Activated CD4-positive, alpha-beta memory T cell treated with anti-CD3 and anti-CD28 coated beads, Interleukin-2, amount 10 ng/mL, durations not matched to agents 7 days and 5 days (primary cell): ENCODE results near the gene MIGA2. TPM values are rescaled to one million over a fixed set of nuclear protein-coding genes. Genes with fewer than 3 reads are reported as not detected.
"Not testable (repeated sequence)": the region's sequence is repeated elsewhere in the genome, so short reads cannot be mapped to it uniquely, and the experiment has no call there.

Experiments used
- CTCF ChIA-PET: fragments of 350-600 bp; sonication (Branson Sonifier 250); formaldehyde crosslinking; loops from one replicate; lab custom pipeline; 2021; ENCODE audit warnings: antibody characterized with exemption, inconsistent platforms; lab: Charles Lee
- POLR2A ChIA-PET: fragments of 350-600 bp; sonication (Branson Sonifier 250); formaldehyde crosslinking; loops from one replicate; lab custom pipeline; 2021; ENCODE audit warnings: antibody characterized with exemption; lab: Charles Lee
- DNase-seq: peaks from one replicate; pipeline ENCODE4 v3.0.0-alpha.2; 2020
- H3K27ac Mint-ChIP-seq: one replicate; pipeline ENCODE4 v1.8.0; 2021; ENCODE audit warnings: mild to moderate bottlenecking, mixed read lengths
- H3K27me3 Mint-ChIP-seq: one replicate; pipeline ENCODE4 v1.8.0; 2021; ENCODE audit warnings: mixed read lengths
- H3K36me3 Mint-ChIP-seq: one replicate; pipeline ENCODE4 v1.8.0; 2021; ENCODE audit warnings: low read depth, mixed read lengths
- H3K4me1 Mint-ChIP-seq: one replicate; pipeline ENCODE4 v1.8.0; 2021; ENCODE audit warnings: mixed read lengths
- H3K4me3 Mint-ChIP-seq: one replicate; pipeline ENCODE4 v1.8.0; 2021; ENCODE audit warnings: mild to moderate bottlenecking, mixed read lengths
- H3K9me3 Mint-ChIP-seq: one replicate; pipeline ENCODE4 v1.8.0; 2021; ENCODE audit warnings: mixed read lengths
- total RNA-seq, 2 experiments: library from RNA; stranded (reverse); gene quantifications; one replicate each; pipeline ENCODE4 v1.2.3, GENCODE V29; 2021

MIGA2 gene
- total RNA-seq, 2 experiments from 2014 or later: 36.5 to 40.9 TPM

GRCh38 chr9:129030191-129030590 lies 6.2 kb upstream of the MIGA2 start:
- POLR2A ChIA-PET: no interaction called here
- H3K9me3 Mint-ChIP-seq: no peaks in the 10 kb centered on the region

GRCh38 chr9:129031514-129031913 lies 4.9 kb upstream of the MIGA2 start:
- Mint-ChIP-seq H3K27me3 (no peaks in the 10 kb centered on the region), H3K27ac (no peak overlapping the region), H3K9me3 (no peaks in the 10 kb centered on the region), H3K4me1 (peaks cover 22% of the 10 kb centered on the region), H3K4me3 (no peak overlapping the region), H3K36me3 (no peaks in the 10 kb centered on the region)
- ChIA-PET CTCF (no interaction called here), POLR2A (no interaction called here)
- no peak for DNase-seq

More at GRCh38 chr9:129030191-129030590, 6.2 kb upstream of the MIGA2 start:
- H3K27me3 Mint-ChIP-seq: no peaks in the 10 kb centered on the region
- H3K4me1 Mint-ChIP-seq: peaks cover 25% of the 10 kb centered on the region
- no peak for DNase-seq
- H3K27ac Mint-ChIP-seq: no peak overlapping the region
- CTCF ChIA-PET: no interaction called here
- H3K4me3 Mint-ChIP-seq: no peak overlapping the region
- no peaks in the 10 kb centered on the region for H3K36me3 Mint-ChIP-seq

- peaks cover 23% of the 10 kb centered on the region for H3K4me1 Mint-ChIP-seq
- H3K9me3 Mint-ChIP-seq: no peaks in the 10 kb centered on the region
- no peak overlapping the region for H3K4me3 Mint-ChIP-seq
- DNase-seq: no peak
- ChIA-PET CTCF (no interaction called here), POLR2A (interaction anchor here (1.2 kb wide), 1 partner anchor 481 kb away, joined by 3 read pairs; the partner anchor contains the start of gene SPTAN1)
- H3K27ac Mint-ChIP-seq: no peak overlapping the region
- no peaks in the 10 kb centered on the region for H3K27me3 Mint-ChIP-seq
- H3K36me3 Mint-ChIP-seq: no peaks in the 10 kb centered on the region
Measured at GRCh38 chr9:129032541-129033159, 3.8 kb upstream of the MIGA2 start.

- CTCF ChIA-PET: no interaction called here
- H3K4me3 Mint-ChIP-seq: no peak overlapping the region
- peaks cover 28% of the 10 kb centered on the region for H3K4me1 Mint-ChIP-seq
- H3K36me3 Mint-ChIP-seq: no peaks in the 10 kb centered on the region
- no peak overlapping the region for H3K27ac Mint-ChIP-seq
- H3K27me3 Mint-ChIP-seq: no peaks in the 10 kb centered on the region
- DNase-seq: no peak
- no peaks in the 10 kb centered on the region for H3K9me3 Mint-ChIP-seq
- POLR2A ChIA-PET: interaction anchor here (1.2 kb wide), 1 partner anchor 481 kb away, joined by 3 read pairs; the partner anchor contains the start of gene SPTAN1
Measured at GRCh38 chr9:129033216-129033615, 3.2 kb upstream of the MIGA2 start.

GRCh38 chr9:129035838-129036237 lies 588 bp upstream of the MIGA2 start:
- H3K9me3 Mint-ChIP-seq, H3K27me3 Mint-ChIP-seq, DNase-seq, H3K36me3 Mint-ChIP-seq: not testable (repeated sequence)
- peaks cover 27% of the 10 kb centered on the region for H3K4me1 Mint-ChIP-seq
- ChIA-PET POLR2A (interaction anchor here (0.9 to 1.5 kb wide), 3 partner anchors 8 to 75 kb away, joined by 3 to 5 read pairs (median 4); partner anchors contain the start of genes PTPA and SH3GLB2), CTCF (interaction anchor here (0.5 to 1.8 kb wide), 6 partner anchors 8 to 749 kb away, joined by 3 to 7 read pairs (median 4); partner anchors contain the start of genes DOLPP1, ENDOG and SH3GLB2)
- H3K4me3 Mint-ChIP-seq: peak overlapping the region; percentile 92
- H3K27ac Mint-ChIP-seq: peak overlapping the region; percentile 56

- no peak for DNase-seq
- ChIA-PET POLR2A (interaction anchor here (0.6 to 1.5 kb wide), 5 partner anchors 9 to 74 kb away, joined by 3 to 5 read pairs (median 4); partner anchors contain the start of genes PTPA and SH3GLB2), CTCF (interaction anchor here (0.7 to 1.8 kb wide), 5 partner anchors 9 to 219 kb away, joined by 3 to 7 read pairs (median 5); partner anchors contain the start of genes DOLPP1, ENDOG and SH3GLB2)
- H3K36me3 Mint-ChIP-seq: peaks cover 10% of the 10 kb centered on the region
- peak overlapping the region; percentile 56 for H3K27ac Mint-ChIP-seq
- H3K27me3 Mint-ChIP-seq: no peaks in the 10 kb centered on the region
- no peaks in the 10 kb centered on the region for H3K9me3 Mint-ChIP-seq
- H3K4me1 Mint-ChIP-seq: peaks cover 27% of the 10 kb centered on the region
- H3K4me3 Mint-ChIP-seq: peak overlapping the region; percentile 92
Measured at GRCh38 chr9:129036923-129037766, 719 bp downstream of the MIGA2 start.

- ChIA-PET CTCF (interaction anchor here (0.7 kb wide), 2 partner anchors 10 to 45 kb away, joined by 3 read pairs; partner anchors contain the start of gene SH3GLB2), POLR2A (interaction anchor here (0.6 to 1.0 kb wide), 2 partner anchors 15 to 34 kb away, joined by 3 to 5 read pairs; no protein-coding TSS in a partner anchor)
- DNase-seq: no peak
Measured at GRCh38 chr9:129037767-129038098, 1.3 kb downstream of the MIGA2 start.

GRCh38 chr9:129038109-129038852 lies 1.9 kb downstream of the MIGA2 start:
- Mint-ChIP-seq H3K27ac (peak overlapping the region; percentile 51), H3K4me3 (peak overlapping the region; percentile 92), H3K4me1 (peaks cover 27% of the 10 kb centered on the region), H3K27me3 (no peaks in the 10 kb centered on the region), H3K36me3 (peaks cover 17% of the 10 kb centered on the region), H3K9me3 (no peaks in the 10 kb centered on the region)
- no peak for DNase-seq
- CTCF ChIA-PET: interaction anchor here (0.7 kb wide), 3 partner anchors 10 to 104 kb away, joined by 3 read pairs; partner anchors contain the start of gene SH3GLB2
- POLR2A ChIA-PET: interaction anchor here (1.0 to 1.4 kb wide), 3 partner anchors 10 to 33 kb away, joined by 3 to 4 read pairs (median 3); partner anchors contain the start of gene SH3GLB2

More at GRCh38 chr9:129037767-129038098, 1.3 kb downstream of the MIGA2 start:
- Mint-ChIP-seq H3K9me3 (no peaks in the 10 kb centered on the region), H3K4me1 (peaks cover 27% of the 10 kb centered on the region), H3K27me3 (no peaks in the 10 kb centered on the region), H3K4me3 (peak overlapping the region; percentile 92), H3K36me3 (peaks cover 16% of the 10 kb centered on the region), H3K27ac (peak overlapping the region; percentile 51)

- H3K36me3 Mint-ChIP-seq: peaks cover 20% of the 10 kb centered on the region
- POLR2A ChIA-PET: no interaction called here
- peaks cover 27% of the 10 kb centered on the region for H3K4me1 Mint-ChIP-seq
- no peak overlapping the region for H3K27ac Mint-ChIP-seq
- no peaks in the 10 kb centered on the region for H3K9me3 Mint-ChIP-seq
- CTCF ChIA-PET: no interaction called here
- DNase-seq: no peak
- no peak overlapping the region for H3K4me3 Mint-ChIP-seq
- no peaks in the 10 kb centered on the region for H3K27me3 Mint-ChIP-seq
Measured at GRCh38 chr9:129040113-129040643, 3.8 kb downstream of the MIGA2 start.

GRCh38 chr9:129042016-129042415 lies 5.6 kb downstream of the MIGA2 start:
- ChIA-PET CTCF (no interaction called here), POLR2A (no interaction called here)
- Mint-ChIP-seq H3K36me3 (peaks cover 20% of the 10 kb centered on the region), H3K4me1 (peaks cover 16% of the 10 kb centered on the region), H3K27me3 (no peaks in the 10 kb centered on the region), H3K27ac (peak overlapping the region; percentile 31), H3K4me3 (no peak overlapping the region), H3K9me3 (no peaks in the 10 kb centered on the region)
- DNase-seq: no peak

- Mint-ChIP-seq H3K36me3 (peaks cover 9% of the 10 kb centered on the region), H3K4me3 (no peak overlapping the region), H3K9me3 (no peaks in the 10 kb centered on the region), H3K4me1 (no peaks in the 10 kb centered on the region), H3K27ac (no peak overlapping the region), H3K27me3 (no peaks in the 10 kb centered on the region)
- no peak for DNase-seq
- ChIA-PET POLR2A (interaction anchor here (0.6 kb wide), 1 partner anchor 15 kb away, joined by 5 read pairs; no protein-coding TSS in a partner anchor), CTCF (no interaction called here)
Measured at GRCh38 chr9:129052592-129052991, 16.2 kb downstream of the MIGA2 start.

- H3K27me3 Mint-ChIP-seq: no peaks in the 10 kb centered on the region
- no peak overlapping the region for H3K4me3 Mint-ChIP-seq
- ChIA-PET POLR2A (interaction anchor here (0.6 kb wide), 1 partner anchor 16 kb away, joined by 5 read pairs; no protein-coding TSS in a partner anchor), CTCF (no interaction called here)
- peaks cover 9% of the 10 kb centered on the region for H3K36me3 Mint-ChIP-seq
- H3K4me1 Mint-ChIP-seq: no peaks in the 10 kb centered on the region
- no peaks in the 10 kb centered on the region for H3K9me3 Mint-ChIP-seq
- no peak overlapping the region for H3K27ac Mint-ChIP-seq
- DNase-seq: no peak
Measured at GRCh38 chr9:129053020-129053419, 16.6 kb downstream of the MIGA2 start.
